GM11168 (cell line): ENCODE measurements around the gene MEIOC.
"Not testable (repeated sequence)": the region's sequence is repeated elsewhere in the genome, so short reads cannot be mapped to it uniquely, and the experiment has no call there.

Experiments
- in situ Hi-C: fragments of 300-500 bp; cut with MboI; formaldehyde crosslinking; loops from one replicate; pipeline ENCODE4 v1.12.0; 2022; ENCODE audit warnings: low sequenced_read_pairs; ENCODE audit not compliant: unreplicated experiment

Gene MEIOC

DNA sequence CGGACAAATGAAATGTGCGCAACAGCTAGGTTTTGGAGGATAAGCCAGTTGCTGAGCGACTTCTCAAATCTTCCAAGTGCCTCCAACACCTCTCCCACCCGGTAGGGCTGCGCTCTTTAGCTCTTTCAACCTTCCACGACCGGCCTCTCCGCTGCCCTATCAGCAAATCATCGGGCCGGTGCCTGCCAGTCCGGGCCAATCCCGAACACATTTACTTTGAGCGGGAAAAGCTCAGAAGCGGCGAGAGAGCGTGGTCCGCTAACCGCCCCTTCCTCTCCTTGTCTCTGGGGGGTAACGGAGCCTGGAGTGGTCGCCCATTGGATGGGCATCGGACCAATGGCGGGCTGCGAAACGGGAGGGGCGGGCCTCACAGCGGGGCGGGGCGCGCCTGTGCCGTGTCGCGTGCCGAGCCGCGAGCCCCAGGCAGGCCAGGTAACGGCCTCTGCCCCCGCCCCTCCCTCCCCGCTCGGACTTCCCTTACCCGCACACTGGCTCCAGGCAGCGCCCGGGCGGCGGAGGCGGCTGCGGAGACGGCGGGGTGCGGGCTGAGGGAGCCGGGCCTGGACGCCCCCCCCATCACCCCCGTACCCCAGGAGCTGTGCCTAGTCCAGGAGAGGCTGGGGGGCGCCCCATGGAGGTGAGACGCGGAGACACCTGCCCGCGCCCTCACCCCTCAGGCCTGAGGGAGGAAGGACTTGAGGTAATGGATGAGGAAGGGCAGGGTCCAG lies at the start of gene MEIOC:
Gene MEIOC (plus strand): TSS at position 486 of the 728 bp plus-strand sequence. CDS start 146 bp downstream, at position 632.
- in situ Hi-C loops = no loop called here

DNA sequence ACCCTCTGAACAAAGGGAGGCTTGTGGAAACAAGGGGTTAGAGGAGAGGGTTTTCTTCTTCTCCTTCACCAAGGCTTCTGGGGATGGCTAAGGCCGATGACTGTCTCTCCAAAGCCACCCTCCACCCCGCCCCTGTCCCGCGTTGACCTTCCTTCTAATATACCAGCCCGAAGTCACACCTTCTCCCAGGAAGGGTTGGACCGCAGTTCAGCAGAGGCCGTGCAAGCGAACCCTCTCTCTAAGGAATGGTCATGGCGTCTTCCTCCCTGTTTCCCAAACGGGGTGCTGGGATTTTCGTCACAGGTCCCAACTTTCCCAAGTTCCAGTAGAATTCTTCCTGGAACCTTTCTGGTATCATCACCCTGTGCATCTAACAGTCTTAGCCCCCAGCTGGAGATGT lies 49.6 kb upstream of the MEIOC start:
- in situ Hi-C loops = no loop called here

DNA sequence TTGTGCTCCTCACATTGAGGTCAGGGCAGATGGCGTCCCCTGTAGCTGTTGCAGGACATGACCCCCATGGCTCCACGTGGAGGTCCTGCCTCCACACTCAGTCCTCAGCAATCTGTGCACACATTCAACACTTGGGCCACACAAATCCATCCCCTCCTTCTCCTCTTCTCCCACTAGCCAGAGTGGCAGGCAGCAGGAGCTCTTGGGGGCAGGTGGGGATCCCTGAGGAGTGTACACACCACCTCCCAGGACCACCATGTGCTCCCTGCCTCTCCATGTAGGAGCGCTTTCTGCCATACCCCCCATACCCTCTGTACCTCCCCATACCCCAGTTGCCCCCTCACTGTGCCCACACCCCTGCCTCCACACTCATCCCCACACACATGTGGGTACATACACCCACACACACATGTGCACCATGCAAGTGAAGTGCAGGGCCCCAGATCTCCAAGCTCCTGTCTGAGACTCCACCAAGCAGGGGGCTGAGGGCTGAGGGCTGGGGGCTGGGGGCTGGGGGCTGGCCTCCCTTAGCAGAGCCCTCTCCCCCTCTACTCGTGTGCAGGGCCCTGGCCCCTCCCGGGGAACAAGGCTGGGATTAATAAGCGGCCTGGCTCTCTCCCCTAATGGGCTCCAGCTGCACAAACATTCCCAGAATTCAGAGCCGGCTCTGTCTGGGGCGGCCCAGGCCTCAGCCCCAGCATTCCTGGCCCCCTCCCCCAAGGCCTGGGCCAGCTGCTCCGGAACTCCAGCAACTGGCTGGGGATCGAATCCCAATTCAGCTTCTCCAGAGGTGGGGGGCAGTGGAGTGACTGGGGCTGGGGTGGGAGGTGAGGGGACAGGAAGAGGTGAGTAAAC lies 48.2 kb upstream of the MEIOC start:
- in situ Hi-C loops = no loop called here

DNA sequence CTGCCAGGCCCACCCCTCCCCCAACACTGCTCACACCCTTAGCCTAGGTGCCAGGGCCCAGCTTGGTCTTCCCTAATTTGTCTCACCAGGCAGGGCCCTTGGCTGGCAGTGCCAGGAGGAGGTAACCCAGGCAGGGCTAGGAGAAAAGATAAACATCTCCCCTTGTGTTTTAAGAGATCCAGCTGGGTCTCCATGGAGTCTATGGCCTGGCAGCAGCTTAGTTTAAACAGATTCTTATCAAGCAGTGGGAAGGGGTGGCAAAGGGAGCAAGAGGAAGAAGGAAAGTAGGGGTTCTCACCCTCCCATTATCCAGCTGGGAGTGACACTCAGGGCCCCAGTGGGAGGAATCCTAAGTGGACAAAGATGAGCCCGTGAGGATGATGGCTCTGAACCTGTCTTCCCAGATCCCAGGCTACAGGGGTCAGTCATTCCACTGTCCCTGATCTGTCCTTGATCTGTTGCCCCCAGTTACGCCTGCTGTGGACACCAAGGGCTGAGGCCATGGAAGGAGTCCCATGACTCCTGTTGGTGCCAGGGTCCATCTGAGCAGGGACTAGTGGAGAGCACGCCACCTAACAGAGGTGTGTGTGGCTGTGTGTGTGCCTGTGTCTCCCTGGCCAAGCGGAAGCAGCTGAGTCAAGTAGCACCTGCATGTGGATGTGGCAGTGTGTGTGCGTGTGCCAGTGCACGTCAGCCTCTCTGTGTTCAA lies 47.4 kb upstream of the MEIOC start:
- in situ Hi-C loops = no loop called here

GRCh38 chr17:44610331-44610730 lies 45.9 kb upstream of the MEIOC start:
- in situ Hi-C loops = no loop called here

DNA sequence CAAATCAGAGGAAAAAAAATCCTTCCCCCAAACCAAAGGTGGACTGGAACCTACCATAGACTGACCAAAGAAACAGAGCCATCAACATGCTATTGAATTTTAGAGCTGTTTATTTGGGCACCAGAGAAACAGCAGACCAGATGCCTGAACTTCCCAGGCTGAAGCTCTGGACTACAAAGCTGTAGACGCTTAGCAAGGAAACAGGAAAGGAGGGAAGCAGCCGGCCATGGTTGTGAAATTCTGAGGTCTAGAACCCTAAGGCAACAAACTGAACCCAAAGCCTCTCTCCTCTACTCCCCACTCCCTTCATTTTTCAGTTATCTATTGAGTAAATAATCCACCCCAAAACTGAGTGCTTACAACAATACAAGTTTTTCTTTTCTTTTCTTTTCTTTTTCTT lies 45.4 kb upstream of the MEIOC start:
- in situ Hi-C loops = no loop called here

DNA sequence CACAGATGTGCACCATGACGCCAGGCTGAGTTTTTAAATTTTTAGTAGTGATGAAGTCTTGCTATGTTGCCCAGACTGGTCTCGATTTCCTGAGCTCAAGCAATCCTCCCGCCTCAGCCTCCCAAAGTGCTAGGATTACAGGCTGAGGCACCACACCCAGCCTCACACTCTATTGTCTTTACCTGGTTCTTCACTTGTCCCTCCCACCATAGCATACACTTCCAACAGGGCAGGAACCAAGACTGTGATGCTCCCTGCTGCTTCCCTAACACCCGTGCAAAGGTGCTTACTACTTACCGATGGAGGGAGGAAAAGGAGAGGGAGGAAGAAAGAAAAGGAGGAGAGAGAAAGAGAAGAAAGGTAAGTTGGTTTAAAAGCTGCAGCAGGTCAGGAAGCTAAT lies 41.4 kb upstream of the MEIOC start:
- in situ Hi-C loops = no loop called here

DNA sequence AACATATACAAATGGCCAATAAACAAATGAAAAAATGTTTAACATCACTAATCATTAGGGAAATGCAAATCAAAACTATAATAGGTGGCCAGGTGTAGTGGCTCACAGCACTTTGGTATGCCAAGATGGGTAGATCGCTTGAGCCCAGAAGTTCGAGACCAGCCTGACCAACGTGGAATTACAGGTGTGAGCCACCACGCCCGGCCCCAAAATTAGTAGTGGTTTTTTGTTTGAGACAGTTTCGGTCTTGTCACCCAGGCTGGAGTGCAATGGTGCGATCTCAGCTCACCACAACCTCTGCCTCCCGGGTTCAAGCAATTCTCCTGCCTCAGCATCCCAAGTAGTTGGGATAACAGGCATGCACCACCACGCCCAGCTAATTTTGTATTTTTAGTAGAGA lies 37.6 kb upstream of the MEIOC start:
- in situ Hi-C loops = not testable (repeated sequence)

- in situ Hi-C loops = loop anchor here (10.0 kb wide), 1 partner anchor 68 kb away; the partner anchor contains the start of gene FZD2
These were observed 33.1 kb upstream of the MEIOC start for GRCh38 chr17:44623070-44623725.

DNA sequence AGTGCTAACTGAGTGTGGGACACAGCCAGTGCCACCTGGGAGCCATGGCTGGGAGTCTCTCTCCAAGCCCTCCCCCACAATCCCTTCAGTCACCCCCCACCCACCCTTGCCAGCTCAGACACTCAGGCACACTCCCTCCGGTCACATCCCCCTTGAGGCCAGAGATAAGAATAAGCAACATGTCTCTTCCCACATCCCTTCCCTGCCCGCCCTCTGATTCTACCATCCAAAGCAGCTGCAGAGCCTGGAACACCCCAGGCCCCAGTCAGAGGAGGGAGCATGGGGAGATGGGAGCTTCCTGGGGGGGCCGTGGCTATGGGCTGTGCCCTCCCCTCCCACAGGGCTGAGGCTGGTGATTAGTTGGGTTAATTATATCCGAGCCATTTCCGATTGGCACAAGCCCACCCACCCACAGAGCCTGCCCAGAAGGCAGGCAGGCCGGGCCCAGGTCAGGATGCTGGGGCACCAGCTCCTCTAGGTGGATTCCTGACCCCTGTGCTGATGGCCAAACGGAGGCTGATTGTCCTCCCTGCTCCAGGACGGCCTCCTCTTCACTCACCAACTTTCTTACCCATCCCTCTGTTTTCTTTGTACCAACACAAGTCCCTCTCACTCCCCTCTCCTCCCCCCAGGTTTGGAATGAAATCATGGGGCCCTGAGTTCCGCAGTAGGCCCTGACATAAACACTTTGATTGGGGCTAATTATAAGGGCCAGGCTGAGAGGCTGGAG lies 28.6 kb upstream of the MEIOC start:
- in situ Hi-C loops = loop anchor here (10.0 kb wide), 1 partner anchor 73 kb away; the partner anchor contains the start of gene FZD2

DNA sequence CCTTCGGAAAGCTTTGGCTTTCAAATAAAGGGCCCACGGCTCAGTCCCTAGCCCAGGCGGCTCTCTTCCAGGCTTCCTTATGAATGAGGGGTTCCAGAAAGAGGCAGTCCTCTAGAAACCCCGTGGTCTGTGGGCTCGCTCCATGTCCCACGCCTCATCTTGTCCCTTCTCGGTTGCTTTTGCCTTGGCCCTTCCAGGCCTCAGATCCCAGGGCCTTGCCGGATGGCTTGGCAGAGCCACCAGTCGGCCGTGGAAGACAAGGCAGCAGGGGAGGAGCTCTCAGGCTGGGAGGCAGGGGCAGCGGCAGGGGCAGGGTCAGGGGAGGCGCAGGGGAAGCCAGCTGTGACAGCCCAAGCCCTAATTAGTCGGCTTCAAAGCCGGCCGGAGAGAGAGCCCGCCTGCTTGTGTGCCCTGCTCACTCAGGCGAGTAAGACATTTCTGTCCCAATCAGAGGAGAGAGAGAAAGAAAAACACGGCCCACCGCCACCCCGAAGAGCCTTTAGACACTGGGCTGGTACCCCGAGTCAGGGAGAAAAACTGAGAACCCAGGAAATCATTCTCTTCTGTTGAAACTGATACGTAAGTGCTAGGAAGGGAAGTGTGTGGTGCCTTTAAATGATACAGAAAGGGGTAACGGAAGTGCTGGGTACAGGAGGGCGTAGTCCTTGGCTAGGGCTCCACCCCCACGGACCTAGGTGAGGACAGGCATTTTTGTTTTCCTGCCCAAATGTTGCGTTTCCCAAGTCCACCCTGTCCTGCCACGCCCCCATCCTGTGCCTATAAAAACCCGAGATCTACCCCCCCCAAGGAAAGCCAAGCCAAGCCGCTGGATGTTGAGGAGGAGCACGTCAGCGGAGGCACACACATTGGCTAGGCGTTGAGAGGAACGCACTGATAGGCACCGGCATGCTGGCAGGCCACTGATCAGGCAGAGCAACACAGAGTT lies 27.8 kb upstream of the MEIOC start:
- in situ Hi-C loops = loop anchor here (10.0 kb wide), 1 partner anchor 74 kb away; the partner anchor contains the start of gene FZD2

DNA sequence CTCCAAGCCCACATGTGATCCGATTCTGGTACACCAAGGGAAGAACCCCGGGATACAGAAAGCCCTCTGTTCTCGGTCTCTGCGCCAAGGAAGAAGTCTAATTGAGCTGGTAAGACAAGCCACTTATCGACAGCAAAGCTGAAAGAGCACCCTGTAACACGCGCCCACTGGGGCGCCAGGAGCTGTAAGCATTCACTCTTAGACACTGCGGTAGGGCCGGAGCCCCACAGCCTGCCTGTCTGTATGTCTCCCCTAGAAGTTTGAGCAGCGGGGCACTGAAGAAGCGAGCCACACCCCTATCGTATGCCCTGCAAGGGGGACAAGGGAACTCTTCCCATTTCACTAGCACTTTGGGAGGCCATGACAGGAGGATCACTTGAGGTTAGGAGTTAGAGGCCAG lies 27.0 kb upstream of the MEIOC start:
- in situ Hi-C loops = loop anchor here (10.0 kb wide), 1 partner anchor 75 kb away; the partner anchor contains the start of gene FZD2

GRCh38 chr17:44630703-44631102 lies 25.6 kb upstream of the MEIOC start:
- in situ Hi-C loops = loop anchor here (10.0 kb wide), 1 partner anchor 96 kb away; no protein-coding TSS in a partner anchor

DNA sequence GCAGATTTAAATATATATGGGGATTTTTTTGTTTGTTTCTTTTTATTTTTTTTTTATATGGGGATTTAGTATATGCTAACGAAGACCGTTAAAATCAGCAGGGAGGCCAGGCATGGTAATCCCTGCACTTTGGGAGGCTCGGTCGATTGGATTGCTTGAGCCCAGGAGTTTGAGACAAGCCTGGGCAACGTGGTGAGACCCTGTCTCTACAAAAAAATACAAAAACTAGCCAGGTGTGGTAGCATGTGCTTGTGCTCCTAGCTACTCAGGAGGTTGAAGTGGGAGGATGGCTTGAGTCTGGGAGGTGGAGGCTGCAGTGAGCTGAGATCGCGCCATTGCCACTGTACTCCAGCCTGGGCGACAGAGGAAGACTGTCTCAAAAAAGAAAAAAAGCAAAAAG lies 22.3 kb upstream of the MEIOC start:
- in situ Hi-C loops = loop anchor here (10.0 kb wide), 1 partner anchor 99 kb away; no protein-coding TSS in a partner anchor

DNA sequence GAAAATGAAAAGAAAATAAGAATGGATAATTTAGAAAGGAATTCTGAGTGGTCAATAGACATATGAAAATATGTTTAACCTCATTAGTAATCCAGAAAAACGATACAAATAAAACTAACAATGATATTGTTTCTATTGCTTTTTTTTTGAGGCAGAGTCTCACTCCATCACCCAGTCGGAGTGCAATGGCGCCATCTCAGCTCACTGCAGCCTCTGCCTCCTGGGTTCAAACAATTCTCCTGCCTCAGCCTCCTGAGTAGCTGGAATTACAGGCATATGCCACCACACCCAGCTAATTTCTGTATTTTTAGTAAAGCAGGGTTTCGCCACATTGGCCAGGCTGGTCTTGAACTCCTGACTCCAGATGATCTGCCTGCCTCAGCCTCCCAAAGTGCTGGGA lies 21.9 kb upstream of the MEIOC start:
- in situ Hi-C loops = loop anchor here (10.0 kb wide), 1 partner anchor 100 kb away; no protein-coding TSS in a partner anchor

DNA sequence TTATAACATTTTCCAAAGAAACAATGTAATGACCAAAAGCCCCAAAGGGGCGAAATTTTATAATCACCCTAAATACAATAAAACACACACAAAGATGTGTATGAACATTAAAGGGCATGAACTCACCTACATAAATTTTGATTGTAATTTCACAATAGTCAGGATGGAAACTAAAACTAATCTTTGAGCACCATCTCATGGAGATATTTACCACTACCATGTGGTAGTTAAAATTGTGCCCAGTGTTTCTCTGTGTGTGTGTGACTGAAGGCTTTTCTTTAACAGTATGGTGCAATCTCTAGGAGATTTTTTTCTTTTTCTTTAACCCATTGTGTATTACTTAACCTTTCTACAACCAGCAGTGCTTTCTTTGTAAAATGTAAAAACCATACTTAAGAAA lies 19.7 kb upstream of the MEIOC start:
- in situ Hi-C loops = loop anchor here (10.0 kb wide), 1 partner anchor 102 kb away; no protein-coding TSS in a partner anchor

DNA sequence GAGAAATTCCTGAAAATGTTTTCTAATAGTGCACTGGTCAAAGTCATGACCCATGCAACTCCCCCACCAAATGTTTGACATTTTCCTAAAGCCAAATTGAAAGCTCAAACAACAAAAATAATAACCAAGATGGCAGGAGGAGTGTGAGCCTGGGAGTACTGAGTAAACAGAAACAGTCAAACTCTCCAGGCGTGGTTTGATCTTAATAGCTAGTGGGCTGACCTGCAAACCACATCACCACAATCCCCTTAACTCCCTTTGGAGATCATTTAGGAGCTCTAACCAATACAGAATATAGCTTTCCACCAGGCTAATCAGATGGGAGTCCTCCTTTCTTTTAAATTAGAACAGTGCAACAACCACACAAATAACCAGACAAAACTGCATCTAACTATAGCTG lies 19.2 kb upstream of the MEIOC start:
- in situ Hi-C loops = loop anchor here (10.0 kb wide), 1 partner anchor 102 kb away; no protein-coding TSS in a partner anchor

DNA sequence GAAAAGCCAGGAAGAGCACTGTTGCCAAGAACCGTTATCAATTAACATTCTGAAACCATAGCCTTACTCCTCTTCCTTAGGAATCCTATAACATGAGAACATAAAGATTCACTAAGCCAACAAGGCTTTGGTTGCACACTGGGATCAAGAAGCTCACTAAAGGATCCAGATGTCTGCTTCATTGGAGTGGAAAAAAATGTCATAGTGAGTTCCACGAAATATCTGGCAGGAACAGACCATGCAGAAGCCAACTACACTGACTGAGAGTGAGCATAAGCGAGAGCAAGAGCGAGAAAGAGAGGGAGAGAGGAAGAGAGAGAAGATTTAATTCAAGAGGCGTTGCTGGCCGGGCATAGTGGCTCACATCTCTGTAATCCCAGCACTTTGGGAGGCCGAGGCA lies 13.4 kb upstream of the MEIOC start:
- in situ Hi-C loops = no loop called here
